HG03045 (cell line): ENCODE measurements around the gene UFD1.
A peak's percentile ranks its signal among the peaks of the same experiment; 100 is the strongest.

ENCODE experiments used
- ATAC-seq: cut with Tn5 transposase; IDR thresholded peaks from one replicate; pipeline ENCODE4 v1.9.1; 2021; ENCODE audit warnings: mild to moderate bottlenecking, moderate library complexity; ENCODE audit not compliant: unreplicated experiment

The UFD1 gene

DNA sequence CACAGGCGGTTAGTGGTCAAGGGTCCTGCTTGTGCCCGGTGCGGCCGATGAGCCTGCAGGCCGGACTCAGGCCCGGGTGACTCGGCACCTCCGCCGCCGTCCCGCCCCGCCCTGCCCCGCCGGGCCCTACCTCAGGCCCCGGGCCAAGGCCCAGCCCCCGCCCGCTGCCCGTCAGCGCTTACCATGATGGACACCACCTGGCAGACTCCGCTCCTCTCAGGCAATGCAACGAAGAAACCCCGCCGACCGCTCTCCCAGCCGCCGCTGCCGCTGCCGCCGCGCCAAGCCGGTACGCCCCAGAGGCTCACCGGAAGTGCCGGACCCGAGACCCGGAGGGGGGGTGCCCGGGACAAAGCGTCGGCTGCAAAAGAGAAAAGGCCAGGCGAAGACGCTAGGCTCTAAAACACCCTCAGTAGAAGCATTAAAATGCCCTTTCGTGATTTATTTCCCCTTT is at the start of gene UFD1:
Gene UFD1, minus strand, starts transcription at position 293 of the 454 bp plus-strand sequence. Its CDS starts 108 bp downstream, at position 185.
- peak; percentile 54 for ATAC-seq

DNA sequence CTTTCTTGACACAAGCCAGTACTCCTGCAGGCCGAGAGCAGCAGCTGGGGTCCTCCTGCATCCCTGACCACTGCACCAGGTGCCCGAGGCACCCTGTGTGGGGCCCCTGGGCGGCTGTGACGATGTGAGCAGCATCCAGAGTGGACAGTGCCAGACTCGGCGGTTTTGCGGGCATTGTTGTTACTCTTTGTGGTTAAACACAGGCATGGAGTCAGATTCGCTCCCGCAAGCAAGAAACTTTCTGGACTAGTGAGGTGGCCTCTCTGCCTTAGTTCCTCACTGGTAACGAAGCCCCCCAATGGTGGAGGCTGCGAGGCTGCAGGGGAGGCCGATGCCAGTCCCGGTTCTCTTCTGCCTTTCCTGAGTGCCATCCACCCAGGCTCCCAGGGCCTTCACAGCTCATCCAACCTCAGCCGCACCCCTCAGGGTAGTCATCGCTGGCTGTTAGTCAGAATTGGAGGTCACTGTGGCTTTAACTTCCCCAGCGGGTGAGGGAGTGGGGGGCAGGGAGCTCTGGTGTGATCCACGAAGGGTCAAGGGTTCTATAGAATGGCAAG is 48.9 kb upstream of the UFD1 start:
- no peak for ATAC-seq

DNA sequence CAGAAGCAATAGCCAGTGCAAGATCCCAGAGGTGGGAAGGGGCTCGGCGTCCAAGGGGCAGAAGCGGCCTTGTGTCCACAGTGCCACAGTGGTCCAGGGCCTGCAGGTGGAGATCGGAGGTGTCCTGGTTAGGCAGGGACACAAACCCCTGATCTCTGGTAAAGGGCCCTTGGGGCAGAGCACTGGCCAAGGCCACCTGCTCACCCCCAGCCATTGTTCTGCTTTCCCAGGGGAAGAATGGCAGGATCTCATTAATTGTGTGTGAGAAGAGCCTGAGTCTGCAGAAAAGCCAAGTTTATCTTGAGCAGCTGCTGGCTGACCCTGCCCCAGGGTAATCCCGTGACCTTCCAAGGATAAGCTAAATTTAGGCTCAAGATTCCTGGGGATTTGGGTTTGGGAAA is 48.3 kb upstream of the UFD1 start:
- no peak for ATAC-seq

GRCh38 chr22:19526702-19527111 is 47.7 kb upstream of the UFD1 start:
- no peak for ATAC-seq

DNA sequence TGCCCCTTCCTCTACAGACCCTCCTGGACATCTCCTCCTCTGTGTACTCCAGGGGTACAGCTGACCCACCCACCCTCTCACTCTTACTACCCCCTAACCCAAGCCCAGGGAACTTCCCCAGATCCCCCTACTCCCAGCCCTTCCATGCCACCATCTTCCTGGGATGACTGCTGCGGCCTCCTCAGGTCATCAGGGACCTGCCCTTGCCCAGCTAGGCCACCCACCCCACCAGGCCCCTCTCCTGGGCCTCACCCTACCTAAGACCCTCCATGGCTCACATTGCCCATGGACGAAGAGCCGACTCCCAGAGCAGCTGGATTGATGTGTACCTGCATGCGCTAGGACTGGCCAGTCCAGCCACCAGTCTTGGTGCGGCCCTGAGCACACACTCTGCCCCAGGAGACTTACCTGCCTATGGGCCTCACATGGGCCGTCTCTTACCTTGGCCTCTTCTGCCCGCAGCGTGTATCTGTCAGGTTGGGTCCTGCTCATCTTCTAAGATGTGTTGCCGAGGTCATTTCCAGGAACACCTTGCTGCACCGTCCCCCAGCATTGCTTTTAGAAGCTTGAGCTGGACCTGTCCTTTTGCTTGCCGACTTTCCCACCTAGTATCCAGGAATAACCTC is 47.2 kb upstream of the UFD1 start:
- no peak for ATAC-seq

DNA sequence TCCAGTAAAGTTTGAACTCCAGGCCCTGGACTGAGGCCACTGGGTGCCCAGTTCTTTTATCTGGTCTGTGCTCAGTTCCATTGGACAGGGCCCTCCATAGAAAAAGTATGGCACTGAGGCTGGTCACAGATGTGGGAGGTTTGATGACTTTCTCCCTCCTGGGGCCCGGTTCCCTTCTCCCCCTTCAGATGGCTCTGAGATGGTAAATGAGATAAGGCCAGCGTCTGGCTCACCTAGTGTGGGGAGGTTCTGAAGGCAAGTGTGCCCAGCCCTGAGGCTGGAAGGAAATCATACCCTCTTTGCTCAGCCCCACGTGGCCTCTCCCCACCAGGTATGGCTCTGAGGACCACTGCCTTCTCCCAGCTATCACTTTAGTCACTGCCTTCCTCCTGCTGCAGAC is 46.7 kb upstream of the UFD1 start:
- no peak for ATAC-seq

DNA sequence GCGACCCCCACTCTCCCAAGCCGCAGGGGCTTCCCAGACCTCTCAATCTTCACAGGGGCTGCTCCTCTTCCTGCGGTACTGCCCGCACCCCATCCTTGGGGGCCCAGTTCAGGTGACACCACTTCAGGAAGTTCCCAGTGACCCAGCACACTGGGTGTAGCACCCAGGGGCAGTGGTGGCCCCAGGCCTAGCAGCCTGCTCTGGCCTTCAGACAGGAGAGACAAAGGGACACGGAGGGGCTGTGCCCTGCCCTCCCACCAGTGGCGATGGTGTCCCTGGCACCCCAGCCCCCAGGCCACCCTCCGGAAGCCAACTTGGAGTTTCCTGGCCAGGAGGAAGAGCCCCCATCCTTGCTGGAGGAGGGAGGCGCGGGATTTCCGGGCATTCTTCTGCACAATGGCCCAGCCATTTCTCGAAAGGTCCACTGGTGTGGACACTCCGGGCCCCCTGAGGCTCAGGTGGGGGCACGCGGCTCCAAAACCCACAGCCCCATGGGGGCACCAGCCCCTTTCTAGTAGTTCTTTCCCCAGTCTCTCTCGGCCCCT is 46.2 kb upstream of the UFD1 start:
- ATAC-seq: no peak

GRCh38 chr22:19524170-19525115 is 45.5 kb upstream of the UFD1 start, which contains the start of gene CLDN5:
Gene CLDN5 (minus strand): TSS chr22:19524410. CDS start chr22:19524255, 155 bp downstream.
- no peak for ATAC-seq

GRCh38 chr22:19523240-19524169 is 44.5 kb upstream of the UFD1 start:
- ATAC-seq: no peak

DNA sequence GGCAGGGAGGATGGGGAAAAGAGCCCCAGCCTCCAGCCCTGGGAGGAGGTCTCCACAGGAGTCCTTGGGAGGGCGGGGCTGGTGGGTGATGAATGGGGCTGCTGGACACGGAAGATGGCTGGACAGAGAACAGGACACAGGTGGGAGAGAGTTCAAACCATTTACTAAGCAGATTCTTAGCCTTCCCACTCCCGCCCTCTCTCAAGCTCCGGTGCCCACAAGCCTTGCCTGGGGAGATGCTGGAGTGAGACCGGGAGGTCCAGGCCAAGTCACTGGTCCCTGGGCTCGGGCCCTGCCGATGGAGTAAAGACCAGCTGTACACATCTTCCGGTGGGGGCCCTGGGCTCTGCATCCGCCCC is 43.9 kb upstream of the UFD1 start:
- no peak for ATAC-seq

- no peak for ATAC-seq
Measured at GRCh38 chr22:19522190-19522880, 43.3 kb upstream of the UFD1 start.

DNA sequence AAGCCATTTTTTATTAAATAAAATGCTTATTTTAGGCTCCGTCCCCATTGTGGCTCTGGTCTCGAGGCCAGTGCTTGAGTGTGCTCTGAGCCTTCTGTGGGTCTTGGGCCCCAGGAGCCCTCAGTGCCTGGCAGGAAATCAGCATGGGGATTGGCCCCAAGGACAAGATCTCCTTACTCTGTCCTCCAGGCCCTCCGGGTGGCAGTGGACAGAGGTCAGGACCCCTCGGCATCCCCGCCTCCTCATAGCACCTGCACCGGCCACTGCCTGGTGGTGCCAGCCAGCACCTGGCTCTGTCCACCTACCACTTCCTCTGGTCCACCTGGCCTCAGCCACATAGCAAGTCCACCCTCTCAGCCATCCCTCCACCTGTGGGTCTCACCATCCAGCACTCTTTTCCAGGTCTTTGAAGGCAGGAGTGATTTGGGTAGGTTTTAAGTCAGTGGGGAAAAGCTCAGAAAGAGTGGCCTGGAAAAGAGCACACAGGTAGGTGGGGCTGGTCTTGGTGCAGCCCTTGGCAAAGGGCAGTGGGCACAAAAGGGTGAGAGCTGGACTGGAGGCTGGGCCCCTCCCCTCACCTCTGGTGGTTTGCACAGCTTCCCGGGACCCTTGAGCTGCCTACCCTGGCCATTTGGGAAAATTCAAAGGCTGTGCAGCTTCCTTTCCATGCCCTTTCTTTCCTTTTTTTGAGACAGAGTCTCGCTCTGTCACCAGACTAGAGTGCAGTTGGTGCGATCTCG is 41.7 kb upstream of the UFD1 start:
- no peak for ATAC-seq

- no peak for ATAC-seq
Measured at GRCh38 chr22:19520007-19520406, 41.0 kb upstream of the UFD1 start.

DNA sequence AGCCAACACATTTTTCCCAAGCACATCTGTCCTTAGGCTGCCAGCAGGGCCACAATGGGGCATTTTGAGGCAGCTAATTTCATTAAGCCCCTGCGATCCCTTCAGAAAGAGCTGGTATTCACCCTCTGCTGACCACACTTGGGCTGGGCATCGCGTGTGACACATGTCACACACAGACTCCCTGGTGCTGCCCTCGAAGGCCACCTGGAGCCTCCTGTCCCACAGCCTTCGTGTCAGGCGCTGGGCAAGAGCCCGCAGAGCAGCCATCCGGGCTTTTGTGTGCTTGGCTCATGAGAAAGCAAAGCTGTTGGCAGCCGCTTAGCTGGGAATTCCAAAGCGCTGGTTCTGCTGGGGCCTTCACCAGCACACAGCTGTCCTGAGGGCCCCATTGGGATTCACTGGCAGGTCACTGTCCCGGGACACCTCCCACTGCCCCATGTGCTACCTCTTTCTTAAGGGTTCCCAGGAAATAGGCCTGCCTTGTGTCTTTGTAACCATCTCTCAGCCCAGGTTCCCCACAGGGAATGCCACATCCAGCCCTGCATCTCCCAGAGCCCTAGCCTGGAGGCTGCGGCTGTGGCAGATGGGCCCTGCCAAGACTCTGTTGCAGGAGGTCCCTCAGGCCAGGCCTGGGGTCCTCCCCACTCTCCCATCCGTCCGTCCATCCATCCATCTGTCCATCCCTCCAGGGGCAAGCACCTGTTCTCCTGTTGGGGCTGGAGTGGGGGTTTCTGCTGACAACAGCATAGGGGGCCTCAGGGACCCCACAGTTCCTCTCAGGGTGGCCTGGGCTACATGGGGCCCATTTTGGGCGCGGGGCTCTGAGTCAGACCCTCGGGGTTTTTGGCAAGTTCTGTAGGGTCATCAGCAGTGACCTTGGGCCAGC is 40.3 kb upstream of the UFD1 start:
- ATAC-seq: no peak

GRCh38 chr22:19518635-19519034 is 39.6 kb upstream of the UFD1 start:
- ATAC-seq: no peak

GRCh38 chr22:19517919-19518611 is 39.1 kb upstream of the UFD1 start:
- no peak for ATAC-seq

DNA sequence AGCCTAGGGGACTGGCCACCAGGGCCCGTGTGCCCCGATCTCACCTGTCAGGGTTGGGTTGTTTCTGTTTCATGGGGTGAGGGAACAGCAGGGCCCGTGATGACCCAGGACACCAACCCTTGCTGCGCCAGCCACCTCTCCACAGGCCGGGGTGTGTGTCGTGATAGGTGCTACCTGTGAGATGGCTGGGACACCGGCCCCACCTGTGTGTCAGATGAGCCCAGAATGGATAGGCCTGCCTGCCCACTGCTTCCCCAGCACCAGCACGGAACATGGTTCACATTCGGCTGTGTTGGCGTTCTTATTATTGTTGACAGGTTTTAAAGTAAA is 38.1 kb upstream of the UFD1 start:
- no peak for ATAC-seq
